ENCODE results near the gene DRC3.

DNA sequence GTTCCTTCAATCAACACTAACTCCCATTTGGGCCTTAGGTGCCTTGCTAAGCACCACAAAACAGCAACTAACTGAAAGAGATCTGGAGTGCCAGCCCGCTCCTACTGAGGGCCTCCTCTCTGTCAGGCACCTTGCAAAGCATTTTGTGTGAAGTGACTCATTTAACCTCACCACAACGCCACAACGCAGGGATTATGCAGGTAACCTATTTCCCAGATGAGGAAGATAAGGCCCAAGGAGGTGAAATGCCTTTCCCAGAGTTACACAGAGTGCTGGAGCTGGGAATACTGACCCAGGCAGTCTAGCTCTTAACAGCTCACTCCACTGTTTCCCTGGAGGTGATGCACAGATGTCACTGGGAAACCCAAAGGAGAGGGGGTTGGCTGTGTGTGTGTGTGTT lies 32.8 kb downstream of the DRC3 start:
- TF ChIP-seq, protein P1, sequence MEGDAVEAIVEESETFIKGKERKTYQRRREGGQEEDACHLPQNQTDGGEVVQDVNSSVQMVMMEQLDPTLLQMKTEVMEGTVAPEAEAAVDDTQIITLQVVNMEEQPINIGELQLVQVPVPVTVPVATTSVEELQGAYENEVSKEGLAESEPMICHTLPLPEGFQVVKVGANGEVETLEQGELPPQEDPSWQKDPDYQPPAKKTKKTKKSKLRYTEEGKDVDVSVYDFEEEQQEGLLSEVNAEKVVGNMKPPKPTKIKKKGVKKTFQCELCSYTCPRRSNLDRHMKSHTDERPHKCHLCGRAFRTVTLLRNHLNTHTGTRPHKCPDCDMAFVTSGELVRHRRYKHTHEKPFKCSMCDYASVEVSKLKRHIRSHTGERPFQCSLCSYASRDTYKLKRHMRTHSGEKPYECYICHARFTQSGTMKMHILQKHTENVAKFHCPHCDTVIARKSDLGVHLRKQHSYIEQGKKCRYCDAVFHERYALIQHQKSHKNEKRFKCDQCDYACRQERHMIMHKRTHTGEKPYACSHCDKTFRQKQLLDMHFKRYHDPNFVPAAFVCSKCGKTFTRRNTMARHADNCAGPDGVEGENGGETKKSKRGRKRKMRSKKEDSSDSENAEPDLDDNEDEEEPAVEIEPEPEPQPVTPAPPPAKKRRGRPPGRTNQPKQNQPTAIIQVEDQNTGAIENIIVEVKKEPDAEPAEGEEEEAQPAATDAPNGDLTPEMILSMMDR (IDR thresholded peaks at IDR 0.05), result no peak
- no peak for TF ChIP-seq ZFX (IDR thresholded peaks at IDR 0.05; ENCODE audit: borderline replicate concordance)
